WTC11 (cell line): ENCODE data around the gene HIVEP2. TPM values are rescaled to one million over a fixed set of nuclear protein-coding genes. Genes with fewer than 3 reads are reported as not detected.

ENCODE experiments used
- ATAC-seq: fragments of 200-7000 bp; cut with Tn5 transposase; 2 replicates; pipeline ENCODE4 v1.10.0; 2021; ENCODE audit warnings: mild to moderate bottlenecking, moderate library complexity
- CTCF ChIA-PET: fragments of 300-600 bp; sonication (Branson Sonifier 250); formaldehyde crosslinking; loops from one replicate; lab custom pipeline; 2021; ENCODE audit warnings: antibody characterized with exemption; lab: Charles Lee
- POLR2A ChIA-PET: fragments of 350-600 bp; sonication (Branson Sonifier 250); formaldehyde crosslinking; loops from one replicate; lab custom pipeline; 2021; ENCODE audit warnings: antibody characterized with exemption; lab: Charles Lee
- DNase-seq: peaks from one replicate; pipeline ENCODE4 v3.0.0; 2021; ENCODE audit warnings: low spot score
- H3K27ac Mint-ChIP-seq: 2 replicates; pipeline ENCODE4 v1.8.0; 2021; ENCODE audit warnings: mixed read lengths
- H3K27me3 Mint-ChIP-seq: 2 replicates; pipeline ENCODE4 v1.8.0; 2021; ENCODE audit warnings: low read depth, mild to moderate bottlenecking, moderate library complexity, mixed read lengths
- H3K36me3 Mint-ChIP-seq: 2 replicates; pipeline ENCODE4 v1.8.0; 2021; ENCODE audit warnings: mixed read lengths
- H3K4me1 Mint-ChIP-seq: 2 replicates; pipeline ENCODE4 v1.8.0; 2022; ENCODE audit warnings: mixed read lengths
- H3K4me3 Mint-ChIP-seq: 2 replicates; pipeline ENCODE4 v1.8.0; 2021; ENCODE audit warnings: mild to moderate bottlenecking, moderate library complexity, mixed read lengths
- H3K9me3 Mint-ChIP-seq: 2 replicates; pipeline ENCODE4 v1.8.0; 2021; ENCODE audit warnings: mixed read lengths
- AFF4 ChIP-seq: sonication (generic); formaldehyde crosslinking; IDR thresholded peaks from 2 replicates; pipeline ENCODE4 v1.8.1; 2023; ENCODE audit warnings: mild to moderate bottlenecking, missing genetic modification reagents, borderline replicate concordance
- E2F4 ChIP-seq: sonication (generic); formaldehyde crosslinking; IDR thresholded peaks from 2 replicates; pipeline ENCODE4 v1.8.1; 2022; ENCODE audit warnings: low read depth, mild to moderate bottlenecking, moderate library complexity, missing genetic modification reagents, borderline replicate concordance
- E2F5 ChIP-seq: sonication (generic); formaldehyde crosslinking; IDR thresholded peaks from 2 replicates; pipeline ENCODE4 v1.8.1; 2022; ENCODE audit warnings: mild to moderate bottlenecking, moderate library complexity, missing genetic modification reagents
- EMX1 ChIP-seq: fragments of 250-450 bp; sonication (Bioruptor Pico); IDR thresholded peaks from 2 replicates; pipeline ENCODE4 v1.8.0; 2021; ENCODE audit warnings: mild to moderate bottlenecking
- MLX ChIP-seq: sonication (generic); formaldehyde crosslinking; IDR thresholded peaks from 2 replicates; pipeline ENCODE4 v1.8.1; 2023; ENCODE audit warnings: mild to moderate bottlenecking, missing genetic modification reagents, moderate library complexity
- NR2C2 ChIP-seq: sonication (generic); formaldehyde crosslinking; IDR thresholded peaks from 2 replicates; pipeline ENCODE4 v1.8.0; 2022; ENCODE audit warnings: mild to moderate bottlenecking, missing genetic modification reagents
- NR3C1 ChIP-seq: sonication (generic); formaldehyde crosslinking; conservative IDR thresholded peaks from 2 replicates; pipeline ENCODE4 v1.8.1; 2023; ENCODE audit warnings: low read depth, mild to moderate bottlenecking, missing genetic modification reagents
- OVOL2 ChIP-seq: fragments of 250-450 bp; sonication (Bioruptor Pico); IDR thresholded peaks from 2 replicates; pipeline ENCODE4 v1.9.0; 2021; ENCODE audit warnings: mild to moderate bottlenecking, borderline replicate concordance
- PRRX2 ChIP-seq: fragments of 250-450 bp; sonication (Bioruptor Pico); IDR thresholded peaks from 2 replicates; pipeline ENCODE4 v1.8.0; 2021; ENCODE audit warnings: mild to moderate bottlenecking
- RELA ChIP-seq: sonication (generic); formaldehyde crosslinking; IDR thresholded peaks from 2 replicates; pipeline ENCODE4 v1.8.1; 2022; ENCODE audit warnings: missing genetic modification reagents, mild to moderate bottlenecking, borderline replicate concordance
- RORB ChIP-seq: fragments of 250-450 bp; sonication (Bioruptor Pico); IDR thresholded peaks from 2 replicates; pipeline ENCODE4 v1.9.0; 2021; ENCODE audit warnings: mild to moderate bottlenecking
- SMAD3 ChIP-seq: sonication (generic); formaldehyde crosslinking; IDR thresholded peaks from 2 replicates; pipeline ENCODE4 v1.8.0; 2022; ENCODE audit warnings: missing genetic modification reagents, mild to moderate bottlenecking, borderline replicate concordance
- SP1 ChIP-seq: sonication (generic); formaldehyde crosslinking; conservative IDR thresholded peaks from 2 replicates; pipeline ENCODE4 v1.8.1; 2022; ENCODE audit warnings: missing genetic modification reagents
- ZBTB21 ChIP-seq: sonication (generic); formaldehyde crosslinking; IDR thresholded peaks from 2 replicates; pipeline ENCODE4 v1.8.1; 2023; ENCODE audit warnings: mild to moderate bottlenecking, missing genetic modification reagents, borderline replicate concordance
- ZBTB43 ChIP-seq: sonication (generic); formaldehyde crosslinking; IDR thresholded peaks from 2 replicates; pipeline ENCODE4 v1.8.1; 2023; ENCODE audit warnings: mild to moderate bottlenecking, missing genetic modification reagents
- ZNF138 ChIP-seq: sonication (generic); formaldehyde crosslinking; conservative IDR thresholded peaks from 2 replicates; pipeline ENCODE4 v1.8.1; 2022; ENCODE audit warnings: mild to moderate bottlenecking, moderate library complexity, missing genetic modification reagents
- ZNF512 ChIP-seq: sonication (generic); formaldehyde crosslinking; IDR thresholded peaks from 2 replicates; pipeline ENCODE4 v1.8.1; 2022; ENCODE audit warnings: missing genetic modification reagents, borderline replicate concordance
- ZSCAN18 ChIP-seq: fragments of 250-450 bp; sonication (Bioruptor Pico); IDR thresholded peaks from 2 replicates; pipeline ENCODE4 v2.1.2; 2022; ENCODE audit warnings: mild to moderate bottlenecking, moderate library complexity
- total RNA-seq: library from RNA; stranded (reverse); gene quantifications from 3 replicates; pipeline ENCODE4 v1.2.3, GENCODE V29; 2021

Gene HIVEP2
- total RNA-seq, 1 experiment from 2014 or later, result 11.5 TPM

- ChIA-PET POLR2A (interaction anchor here (1.0 kb wide), 1 partner anchor 20 kb away, joined by 4 read pairs; no protein-coding TSS in a partner anchor), CTCF (interaction anchor here (1.2 to 1.3 kb wide), 2 partner anchors 138 to 142 kb away, joined by 3 read pairs; no protein-coding TSS in a partner anchor)
- no peaks in the 10 kb centered on the region for H3K36me3 Mint-ChIP-seq
- no peak for TF ChIP-seq MLX (CRISPR knock-in tag)
- TF ChIP-seq NR2C2 (CRISPR knock-in tag), result no peak
- TF ChIP-seq E2F5 (CRISPR knock-in tag), result no peak
- TF ChIP-seq ZBTB21, result no peak
- no peak for TF ChIP-seq RELA (CRISPR knock-in tag)
- TF ChIP-seq SMAD3, result no peak
- no peak for TF ChIP-seq ZNF138 (CRISPR knock-in tag)
- TF ChIP-seq, all 79 proteins: peak for 0
- Mint-ChIP-seq H3K4me1 (peaks cover 53% of the 10 kb centered on the region), H3K9me3 (no peaks in the 10 kb centered on the region), H3K27ac (peak overlapping the region; percentile 94), H3K4me3 (peak overlapping the region; percentile 46), H3K27me3 (no peaks in the 10 kb centered on the region)
- ATAC-seq (no peak), DNase-seq (no peak)
Measured at GRCh38 chr6:142884214-142885035, 60.6 kb downstream of the HIVEP2 start.

- H3K27me3 Mint-ChIP-seq, result no peaks in the 10 kb centered on the region
- H3K4me3 Mint-ChIP-seq, result no peak overlapping the region; the same call in 1 of the 2 replicates
- DNase-seq (no peak), ATAC-seq (no peak)
- peaks cover 49% of the 10 kb centered on the region for H3K4me1 Mint-ChIP-seq
- no peak overlapping the region; the same call in 1 of the 2 replicates for H3K27ac Mint-ChIP-seq
- ChIA-PET CTCF (interaction anchor here (0.8 to 1.0 kb wide), 2 partner anchors 14 to 77 kb away, joined by 3 to 4 read pairs; no protein-coding TSS in a partner anchor), POLR2A (no interaction called here)
- TF ChIP-seq RELA (CRISPR knock-in tag) (no peak), RORB (no peak), SP1 (CRISPR knock-in tag) (no peak)
- no peaks in the 10 kb centered on the region for H3K36me3 Mint-ChIP-seq
- no peaks in the 10 kb centered on the region for H3K9me3 Mint-ChIP-seq
Measured at GRCh38 chr6:142883011-142883410, 62.0 kb downstream of the HIVEP2 start.

- Mint-ChIP-seq H3K4me1 (peaks cover 40% of the 10 kb centered on the region), H3K4me3 (no peak overlapping the region), H3K27me3 (no peaks in the 10 kb centered on the region), H3K9me3 (no peaks in the 10 kb centered on the region), H3K27ac (no peak overlapping the region), H3K36me3 (no peaks in the 10 kb centered on the region)
- CTCF ChIA-PET, result no interaction called here
- DNase-seq (no peak), ATAC-seq (no peak)
- POLR2A ChIA-PET, result no interaction called here
- TF ChIP-seq ZSCAN18 (CRISPR knock-in tag), result no peak
- TF ChIP-seq ZNF512 (CRISPR knock-in tag), result no peak
- no peak for TF ChIP-seq E2F4 (CRISPR knock-in tag)
- no peak for TF ChIP-seq ZBTB43 (CRISPR knock-in tag)
- TF ChIP-seq OVOL2, result no peak
- no peak for TF ChIP-seq EMX1 (CRISPR knock-in tag)
- TF ChIP-seq NR3C1, result no peak
- no peak for TF ChIP-seq PRRX2
- no peak for TF ChIP-seq AFF4
Measured at GRCh38 chr6:142881761-142882160, 63.2 kb downstream of the HIVEP2 start.
